NCI-H524 (cell line): ENCODE results near the gene ATF6B.
A peak's percentile ranks its signal among the peaks of the same experiment; 100 is the strongest.

Experiments used
- DNase-seq, 2 experiments: peaks; one replicate each; lab custom pipeline; 2025; lab: John Stamatoyannopoulos, UW

ATF6B gene

GRCh38 chr6:32127717-32128592 is at the start of gene ATF6B:
Gene ATF6B, minus strand, starts transcription at chr6:32128246. Its CDS starts 39 bp downstream, at chr6:32128207.
- DNase-seq, result peak; percentile 98 to 99

DNA sequence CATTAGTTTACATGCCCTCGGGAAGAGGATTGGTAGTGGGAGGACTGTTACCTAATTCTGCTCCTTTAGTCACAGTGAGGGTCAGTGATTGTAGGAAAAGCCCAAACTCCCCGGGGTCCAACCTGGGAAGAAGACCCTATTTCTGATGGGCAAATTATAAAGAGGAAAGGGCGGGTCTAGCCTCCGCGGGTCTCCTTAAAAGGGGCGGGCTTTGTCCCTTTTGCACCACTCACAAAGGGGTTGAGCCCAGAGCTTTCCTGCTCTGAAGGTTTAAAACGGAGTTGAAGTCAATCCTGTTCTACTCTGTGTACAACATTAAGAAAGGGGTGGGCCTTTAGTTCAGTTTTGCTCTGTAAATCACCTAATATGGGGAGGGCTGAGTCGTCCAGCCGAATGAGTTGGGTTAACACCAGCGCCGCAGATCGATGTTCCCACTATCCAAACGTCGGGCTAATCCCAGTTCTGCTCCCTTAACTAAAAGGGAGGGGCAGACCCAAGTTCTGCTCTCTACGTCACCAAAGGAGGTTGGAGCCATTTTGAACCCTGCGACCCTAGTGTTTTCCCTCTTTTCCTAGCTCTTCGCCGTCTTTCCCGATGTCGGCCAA is 49.2 kb upstream of the ATF6B start:
- DNase-seq, result peak; percentile 72 to 87

DNA sequence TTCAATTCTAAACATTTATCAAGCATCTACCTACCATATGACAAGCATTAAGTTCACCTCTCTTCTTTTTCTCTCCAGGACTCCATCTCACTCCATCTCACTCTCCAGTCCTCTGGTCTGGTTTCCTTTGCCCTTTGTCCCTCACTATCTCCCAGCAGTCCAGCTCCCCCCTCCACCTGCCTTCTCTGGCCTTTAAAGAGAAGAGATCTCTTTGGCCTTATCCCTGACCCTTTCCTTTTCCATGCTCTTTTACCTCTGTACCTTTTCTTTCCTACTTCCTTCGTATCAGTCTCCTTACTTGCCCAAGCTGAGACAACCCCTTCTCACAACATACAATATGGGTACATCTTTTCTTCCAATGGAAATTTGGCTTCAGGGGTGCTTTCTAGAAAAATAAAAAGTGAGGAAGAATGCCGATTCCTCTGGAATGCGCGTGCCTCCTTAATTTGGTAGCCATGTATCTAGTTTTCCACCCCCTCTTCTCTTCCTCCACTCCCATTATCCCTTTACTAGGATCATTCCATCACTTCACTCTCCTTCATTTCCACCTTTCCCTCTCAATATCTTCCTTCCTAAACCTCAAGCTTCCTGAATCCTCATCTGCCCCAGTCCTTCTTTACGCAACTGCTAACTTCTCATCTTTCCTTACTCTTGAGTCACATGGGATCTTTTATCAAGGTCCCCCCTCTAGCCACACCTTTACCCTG is 48.6 kb upstream of the ATF6B start:
- no peak for DNase-seq

- peak; percentile 88 to 95 for DNase-seq
Observed at GRCh38 chr6:32175711-32176475, 47.8 kb upstream of the ATF6B start, which contains the start of gene AGPAT1. Gene AGPAT1, minus strand, starts transcription at chr6:32176084. Its CDS starts 4,588 bp downstream, at chr6:32171496.

DNA sequence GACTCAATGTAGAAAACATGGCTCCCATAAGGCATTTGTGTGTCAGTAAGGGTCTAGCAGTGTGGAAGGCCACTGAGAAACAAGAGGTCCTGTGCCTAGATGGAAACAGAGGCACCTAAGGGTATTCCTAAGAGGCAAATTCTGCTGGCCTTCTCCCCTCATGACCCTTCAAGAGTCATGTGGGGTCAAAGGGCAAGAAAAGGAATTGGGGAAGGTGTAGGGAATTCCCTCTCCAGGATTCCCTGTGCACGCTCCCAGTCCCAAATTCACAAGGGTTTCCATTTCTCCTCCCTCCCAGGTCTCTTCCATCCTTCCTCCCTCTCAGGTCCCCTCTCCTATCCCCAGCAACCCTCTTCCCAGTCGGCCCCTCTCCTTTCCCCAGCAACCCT is 47.3 kb upstream of the ATF6B start:
- no peak for DNase-seq

- DNase-seq, result no peak
Observed at GRCh38 chr6:32174416-32174815, 46.4 kb upstream of the ATF6B start.

GRCh38 chr6:32173051-32173727 is 45.1 kb upstream of the ATF6B start:
- no peak for DNase-seq

DNA sequence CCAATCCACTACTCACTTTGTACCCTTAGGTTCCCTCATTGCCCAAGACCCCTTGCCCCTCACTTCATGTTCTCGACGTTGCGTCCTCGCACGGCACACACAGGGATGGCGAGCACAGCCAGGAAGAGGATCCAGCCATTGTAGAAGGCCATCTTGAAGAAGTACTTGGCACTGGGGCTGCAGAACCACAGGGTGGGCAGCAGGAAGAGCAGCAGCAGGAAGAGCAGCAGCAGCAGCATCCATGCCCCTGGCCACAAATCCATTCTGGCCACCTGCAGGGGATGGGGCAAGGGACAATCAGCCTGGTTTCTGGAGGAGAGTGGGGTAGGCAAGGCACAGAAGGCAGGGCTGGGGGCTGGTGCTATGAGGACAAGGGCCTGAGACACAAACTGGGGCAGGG is 43.2 kb upstream of the ATF6B start:
- DNase-seq, result no peak

DNA sequence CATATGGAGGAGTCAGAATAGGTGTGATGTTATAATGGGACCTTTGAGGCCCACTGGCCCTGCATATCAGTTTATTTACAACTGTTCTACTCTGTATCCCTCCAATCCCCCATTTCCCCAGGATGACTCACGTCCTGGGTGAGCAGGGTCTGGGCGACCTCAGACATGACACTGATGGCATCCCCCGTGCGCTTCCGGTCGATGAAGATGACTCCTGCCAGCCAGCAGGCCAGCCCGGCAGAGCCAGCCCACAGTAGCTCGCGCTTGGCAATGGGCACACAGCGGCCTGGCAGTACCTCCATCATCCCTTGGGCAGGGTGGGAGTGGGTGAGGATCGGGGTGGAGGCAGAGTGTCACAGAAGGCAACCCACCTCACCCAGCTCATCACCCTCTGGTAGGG is 42.2 kb upstream of the ATF6B start:
- no peak for DNase-seq

DNA sequence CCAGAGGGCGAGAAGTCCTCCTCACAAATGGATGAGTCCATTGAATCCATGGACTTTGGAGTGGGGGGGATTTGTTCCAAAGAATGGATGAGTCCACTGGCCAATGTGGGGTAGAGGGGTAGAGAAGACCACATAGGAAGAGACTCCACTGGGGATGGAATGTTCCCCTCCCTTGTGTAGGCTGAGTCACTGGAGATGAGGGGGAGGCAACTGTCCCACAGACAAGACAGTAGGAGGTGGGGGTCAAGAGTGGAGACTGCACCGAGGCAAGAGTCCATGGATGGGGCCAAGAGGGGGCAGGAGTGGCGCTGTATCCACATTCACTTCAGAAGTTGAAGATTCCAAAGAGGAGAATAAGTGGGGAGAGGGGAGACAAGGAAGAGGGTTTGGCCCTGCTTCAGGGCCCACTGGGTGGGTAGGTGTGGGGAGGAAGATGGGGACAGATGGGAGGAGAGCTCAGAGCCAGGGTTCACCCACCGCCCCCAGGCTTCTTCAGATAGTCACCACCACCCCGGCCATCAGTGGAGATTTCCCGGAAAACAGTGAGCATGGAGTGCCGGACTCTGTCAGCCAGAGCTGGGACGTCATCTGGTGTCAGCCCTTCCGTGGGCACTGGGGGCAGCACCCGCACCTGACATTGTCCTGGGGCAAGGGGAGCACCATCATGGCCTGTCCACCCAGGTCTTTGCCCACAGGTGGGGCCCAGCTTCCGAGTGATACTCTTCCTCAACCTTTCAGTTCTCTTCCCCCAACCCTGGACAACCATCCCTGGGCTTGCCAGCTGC is 41.0 kb upstream of the ATF6B start:
- no peak for DNase-seq

DNA sequence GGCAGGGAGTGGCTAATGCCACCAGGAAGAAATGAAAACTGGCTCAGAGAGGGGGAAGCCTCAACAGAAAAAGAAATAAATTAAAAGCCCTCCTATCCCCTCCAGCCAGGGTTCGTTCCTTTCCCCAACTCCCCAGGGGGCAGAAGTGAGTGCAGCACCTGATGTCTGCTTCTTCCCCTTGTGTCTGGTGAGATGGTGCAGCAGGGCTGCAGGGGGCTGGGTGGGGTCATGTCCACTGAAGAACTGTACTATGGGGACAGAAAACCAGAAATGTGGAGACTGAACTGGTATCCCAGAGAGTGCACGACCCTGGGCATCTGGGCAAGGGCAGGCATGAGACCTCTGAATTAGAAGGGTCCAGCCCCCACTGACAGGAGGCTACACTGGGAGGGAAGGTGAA is 40.3 kb upstream of the ATF6B start:
- no peak for DNase-seq

DNA sequence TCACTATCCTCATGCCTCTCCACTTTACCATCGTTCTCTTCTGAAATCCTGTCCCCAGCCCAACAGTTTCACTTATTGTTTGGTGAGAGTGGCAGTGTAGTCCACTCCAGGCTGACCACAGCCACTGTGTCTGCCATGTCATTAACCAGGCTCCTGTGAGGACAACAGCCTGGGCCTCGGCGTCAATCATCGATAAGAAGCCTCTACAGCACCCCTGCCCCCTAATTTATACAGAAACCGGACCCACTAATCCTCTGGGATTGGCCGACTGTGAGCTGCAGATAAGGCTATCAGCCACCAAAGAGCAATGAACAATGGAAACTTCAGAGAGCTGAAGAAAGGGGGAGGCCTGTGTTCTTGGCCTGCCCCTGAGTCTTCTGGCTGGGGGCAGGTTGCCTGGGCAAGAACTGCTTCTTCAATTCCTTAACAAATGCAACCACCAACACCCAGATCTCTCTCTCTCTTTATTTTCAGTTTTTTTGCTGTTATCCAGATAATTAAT is 39.8 kb upstream of the ATF6B start:
- DNase-seq, result no peak

GRCh38 chr6:32167154-32167760 is 39.2 kb upstream of the ATF6B start:
- no peak for DNase-seq

DNA sequence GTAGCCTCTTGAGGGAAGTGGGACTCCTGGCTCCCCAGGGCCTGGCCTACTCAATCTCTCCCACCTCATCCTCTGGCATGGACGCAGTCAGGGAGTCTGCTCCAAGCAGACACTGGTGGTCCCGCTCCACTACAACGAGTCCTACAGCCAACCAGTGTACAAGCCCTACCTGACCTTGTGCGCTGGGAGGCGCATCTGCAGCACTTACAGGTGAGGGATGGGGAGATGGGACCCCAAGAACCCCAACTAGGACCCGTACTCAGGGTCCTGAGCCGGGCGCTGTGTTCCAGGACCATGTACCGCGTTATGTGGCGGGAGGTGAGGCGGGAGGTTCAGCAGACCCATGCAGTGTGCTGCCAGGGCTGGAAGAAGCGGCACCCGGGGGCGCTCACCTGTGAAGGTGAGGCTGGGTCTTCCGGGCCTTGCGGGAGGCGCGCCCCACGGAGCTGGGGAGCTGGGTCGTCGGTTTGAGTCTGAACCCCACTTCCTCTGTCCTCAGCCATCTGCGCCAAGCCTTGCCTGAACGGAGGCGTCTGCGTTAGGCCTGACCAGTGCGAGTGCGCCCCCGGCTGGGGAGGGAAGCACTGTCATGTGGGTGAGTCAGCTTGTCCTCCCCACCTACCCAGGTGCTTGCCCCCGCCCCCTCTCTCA is 38.5 kb upstream of the ATF6B start:
- no peak for DNase-seq

DNA sequence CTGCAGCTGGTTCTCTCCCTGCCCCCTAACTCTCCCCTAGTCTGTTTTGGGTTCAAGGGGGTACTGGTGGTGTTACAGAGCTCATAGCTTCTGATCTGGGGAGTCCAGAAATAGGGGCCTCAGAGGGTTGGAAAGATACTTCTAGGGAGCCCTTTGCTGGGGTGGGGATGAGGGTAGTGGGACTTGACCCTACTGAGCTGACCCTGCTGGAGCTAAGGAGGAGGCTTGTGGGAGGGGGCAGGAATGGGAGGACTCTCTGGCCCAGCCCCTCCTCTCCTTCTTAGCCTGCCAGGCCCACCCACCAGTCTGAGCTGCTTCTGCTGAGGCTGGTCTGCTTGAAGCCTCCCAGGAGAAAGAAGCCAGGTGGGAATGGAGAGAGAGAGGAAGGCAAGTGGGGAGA is 36.2 kb upstream of the ATF6B start, which contains the start of gene EGFL8:
Gene EGFL8 (plus strand): TSS at position 301 of the 400 bp plus-strand sequence. CDS start 1,571 bp downstream, outside the sequence.
- no peak for DNase-seq

- no peak for DNase-seq
Observed at GRCh38 chr6:32163559-32164258, 35.7 kb upstream of the ATF6B start.

DNA sequence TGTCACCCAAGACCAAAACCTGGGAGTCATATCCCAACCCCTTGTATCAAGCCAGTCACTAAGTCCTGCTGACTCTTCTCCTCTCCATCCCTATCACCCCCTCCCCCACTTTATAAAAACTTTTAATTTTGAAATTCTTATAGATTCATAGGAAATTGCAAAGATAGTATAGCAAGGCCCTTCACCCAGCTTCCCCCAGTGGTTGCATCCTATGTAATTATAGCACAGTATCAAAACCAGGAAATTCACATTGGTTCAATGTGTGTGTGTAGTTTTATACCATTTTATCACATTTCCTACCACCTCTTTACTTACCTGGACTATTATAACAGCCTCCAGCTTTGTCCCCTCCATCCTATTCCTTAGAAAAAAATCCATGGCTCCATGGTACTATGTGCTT is 30.0 kb upstream of the ATF6B start:
- DNase-seq, result no peak

DNA sequence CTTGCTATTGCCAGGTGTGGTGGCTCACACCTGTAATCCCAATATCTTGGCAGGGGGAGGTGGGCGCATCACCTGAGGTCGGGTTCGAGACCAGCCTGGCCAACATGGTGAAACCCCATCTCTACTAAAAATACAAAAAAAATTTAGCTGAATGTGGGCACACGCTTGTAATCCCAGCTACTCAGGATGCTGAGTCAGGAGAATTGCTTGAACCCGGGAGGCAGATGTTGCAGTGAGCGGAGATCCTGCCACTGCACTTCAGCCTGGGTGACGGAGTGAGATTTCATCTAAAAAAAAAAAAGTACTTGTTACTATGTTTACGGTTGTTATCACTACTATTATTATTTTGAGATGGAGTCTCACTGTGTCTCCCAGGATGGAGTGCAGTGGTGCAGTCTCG is 28.8 kb upstream of the ATF6B start:
- DNase-seq, result no peak
